Ramos (cell line): ENCODE results near the gene SPPL3.

ENCODE experiments used
- in situ Hi-C: fragments of 300-500 bp; cut with MboI; formaldehyde crosslinking; loops from one replicate; pipeline ENCODE4 v1.14.3; 2022; ENCODE audit warnings: low sequenced_read_pairs; ENCODE audit not compliant: unreplicated experiment

SPPL3 gene

DNA sequence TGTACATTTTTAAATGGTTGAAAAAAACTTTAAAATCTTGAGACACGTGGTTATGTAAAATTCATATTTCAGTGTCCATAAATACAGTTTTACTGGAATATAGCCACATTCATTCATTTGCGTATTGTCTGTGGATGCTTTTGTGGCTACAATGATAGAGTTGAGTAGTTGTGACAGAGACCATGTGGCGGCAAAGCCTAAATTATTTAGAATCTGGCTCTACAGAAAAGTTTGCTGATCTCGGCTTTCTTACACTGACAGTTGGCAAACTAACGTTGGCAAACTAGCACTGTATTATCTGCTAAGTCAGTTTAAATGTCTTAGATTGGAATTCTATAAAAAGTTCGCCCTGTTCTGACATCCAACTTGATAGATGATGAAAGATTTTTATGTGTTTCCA is 191.5 kb downstream of the SPPL3 start:
- in situ Hi-C loops: loop anchor here (5.0 to 10.0 kb wide), 2 partner anchors 65 to 128 kb away; partner anchors contain the start of gene POP5
